ENCODE measurements around the gene RGS16. TPM values are rescaled to one million over a fixed set of nuclear protein-coding genes. Genes with fewer than 3 reads are reported as not detected.
A peak's percentile ranks its signal among the peaks of the same experiment; 100 is the strongest.

The RGS16 gene
- total RNA-seq, 1 donor from 2014 or later: 22.4 TPM

GRCh38 chr1:182608845-182609610 lies 4.8 kb upstream of the RGS16 start:
- DNase-seq (ENCODE audit: low spot score): no peak

DNA sequence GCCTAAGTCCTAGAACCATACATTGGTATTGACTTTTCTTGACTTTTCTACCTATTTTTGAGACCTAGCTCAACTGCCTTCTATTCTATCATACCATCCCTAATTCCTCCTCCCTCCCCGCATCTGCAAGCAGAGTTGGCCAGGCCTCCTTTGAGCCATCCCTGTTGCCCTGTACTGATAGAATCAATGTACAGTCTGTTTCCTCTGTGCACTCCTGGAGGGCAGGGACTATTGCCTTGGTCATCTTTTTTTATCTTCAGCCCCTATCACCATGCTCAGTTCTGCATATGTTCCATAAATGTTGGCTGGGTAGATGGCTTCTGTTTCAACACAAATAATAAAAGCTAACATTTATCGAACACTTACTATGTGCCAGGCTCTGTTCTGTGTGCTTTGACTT lies 4.0 kb upstream of the RGS16 start:
- no peak for DNase-seq (ENCODE audit: low spot score)

DNA sequence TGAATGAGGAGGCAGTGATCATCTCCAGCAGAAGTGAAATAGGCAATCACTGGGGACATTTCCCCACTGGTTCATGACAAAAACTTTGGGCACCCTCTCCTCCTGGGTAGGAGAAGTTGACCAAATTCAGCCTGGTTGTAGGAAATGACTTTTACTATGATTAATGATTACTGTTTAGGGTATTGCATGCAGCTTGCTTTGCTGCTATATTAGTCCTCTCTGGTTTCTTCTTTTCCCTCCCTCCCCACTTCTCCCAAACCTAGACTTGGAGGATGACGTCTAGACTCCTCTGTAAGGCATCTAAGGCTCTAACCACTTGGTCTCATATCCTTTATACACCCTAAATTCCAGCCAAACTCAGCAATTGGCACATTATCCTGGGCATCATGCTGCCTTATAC lies 3.4 kb upstream of the RGS16 start:
- DNase-seq (ENCODE audit: low spot score): no peak

DNA sequence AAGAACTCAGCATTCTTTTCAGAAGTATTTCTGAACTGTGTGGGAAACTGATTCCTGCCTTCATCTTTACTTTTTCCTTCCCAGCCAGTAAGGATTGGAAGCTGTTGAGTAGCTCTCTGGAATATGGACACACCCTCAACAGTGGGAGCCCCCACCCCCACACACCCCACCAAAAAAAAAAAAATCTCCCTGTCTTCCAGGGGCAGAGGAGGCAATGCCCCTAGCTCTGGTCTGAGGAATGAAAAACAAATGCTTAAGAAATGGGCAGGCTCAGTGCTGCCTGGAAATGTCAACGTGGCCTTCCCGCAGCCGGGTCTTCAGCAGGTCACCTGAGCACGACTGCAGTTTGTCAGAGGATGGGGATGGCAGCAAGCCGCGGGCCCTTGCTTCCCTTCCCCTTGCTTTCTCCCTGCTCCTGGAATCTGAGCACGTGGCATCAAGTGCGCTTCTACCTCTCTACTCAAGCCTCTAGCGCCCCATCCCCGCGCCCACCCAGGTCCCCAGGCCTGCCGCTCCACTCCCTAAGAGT lies 479 bp downstream of the RGS16 start:
- DNase-seq (ENCODE audit: low spot score): no peak

DNA sequence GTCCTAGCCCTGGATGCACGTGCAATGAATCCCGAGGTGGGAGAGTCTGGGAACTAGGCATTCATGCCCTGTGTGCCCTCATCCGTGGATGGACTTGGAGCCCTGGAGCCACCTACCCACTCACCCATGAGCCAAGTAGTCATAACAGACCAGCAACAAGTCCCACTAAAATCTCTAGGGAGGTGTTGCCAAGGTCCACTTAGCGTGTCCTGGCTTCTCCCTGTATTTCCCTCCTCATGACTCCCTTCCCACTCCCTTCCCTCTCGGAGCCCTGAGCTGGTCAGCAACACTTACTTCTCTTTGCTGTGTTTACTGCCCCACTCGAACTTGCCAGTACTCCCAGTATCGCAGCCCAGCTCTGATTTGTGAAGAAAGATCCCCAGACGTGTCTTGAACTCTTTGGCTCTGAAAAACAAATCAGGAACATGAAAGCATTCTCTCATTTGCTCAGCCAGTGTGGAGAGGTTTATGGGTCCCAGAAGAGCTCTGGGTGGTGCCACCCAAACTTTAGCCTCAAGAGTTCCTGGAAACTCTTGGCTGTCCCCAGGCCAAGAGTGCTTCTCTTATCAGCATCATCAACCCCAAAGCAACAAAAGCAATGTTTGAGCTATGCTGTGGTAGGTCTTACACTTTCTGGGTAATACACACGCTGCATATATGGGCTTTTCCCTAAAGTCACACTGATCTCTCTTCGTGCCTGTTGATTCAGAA lies 1.1 kb downstream of the RGS16 start:
- no peak for DNase-seq (ENCODE audit: low spot score)

DNA sequence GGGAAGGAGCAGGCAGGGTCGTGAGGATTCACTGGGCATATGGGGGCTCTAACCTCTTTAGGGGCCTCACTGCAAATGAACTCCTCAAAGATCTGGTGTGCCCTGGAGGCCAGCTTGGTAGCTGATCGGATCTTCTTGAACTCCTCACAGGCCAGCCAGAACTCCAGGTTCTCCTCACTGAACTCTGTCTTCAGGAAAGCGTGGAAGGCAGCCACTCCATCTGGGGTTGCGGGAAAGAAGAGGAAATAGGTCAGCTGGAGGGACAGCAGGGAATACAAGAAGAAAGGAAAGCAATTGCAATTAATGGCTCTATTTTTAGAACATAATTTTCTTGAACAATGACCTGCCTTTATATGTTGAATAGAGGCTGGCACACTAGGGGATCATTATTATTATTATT lies 2.3 kb downstream of the RGS16 start:
- no peak for DNase-seq (ENCODE audit: low spot score)

DNA sequence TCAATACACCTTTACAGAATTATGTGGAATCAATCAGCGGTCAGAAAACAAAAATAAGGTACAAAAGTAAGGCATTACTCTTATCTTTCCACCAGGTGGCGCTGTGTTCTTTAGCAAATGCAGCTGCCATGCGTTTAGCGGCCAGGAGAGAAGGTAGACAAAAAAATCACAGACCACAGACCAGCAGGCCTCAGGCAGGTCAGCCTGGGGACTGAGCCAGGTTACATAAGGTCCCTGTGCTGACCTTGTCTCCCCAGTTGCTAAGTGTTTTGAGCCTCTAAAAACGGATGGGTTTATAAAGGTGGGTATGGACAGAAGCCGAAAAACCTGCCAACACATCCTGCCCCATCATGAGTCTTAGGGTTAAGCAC lies 2.8 kb downstream of the RGS16 start:
- peak; percentile 77 for DNase-seq (ENCODE audit: low spot score)

DNA sequence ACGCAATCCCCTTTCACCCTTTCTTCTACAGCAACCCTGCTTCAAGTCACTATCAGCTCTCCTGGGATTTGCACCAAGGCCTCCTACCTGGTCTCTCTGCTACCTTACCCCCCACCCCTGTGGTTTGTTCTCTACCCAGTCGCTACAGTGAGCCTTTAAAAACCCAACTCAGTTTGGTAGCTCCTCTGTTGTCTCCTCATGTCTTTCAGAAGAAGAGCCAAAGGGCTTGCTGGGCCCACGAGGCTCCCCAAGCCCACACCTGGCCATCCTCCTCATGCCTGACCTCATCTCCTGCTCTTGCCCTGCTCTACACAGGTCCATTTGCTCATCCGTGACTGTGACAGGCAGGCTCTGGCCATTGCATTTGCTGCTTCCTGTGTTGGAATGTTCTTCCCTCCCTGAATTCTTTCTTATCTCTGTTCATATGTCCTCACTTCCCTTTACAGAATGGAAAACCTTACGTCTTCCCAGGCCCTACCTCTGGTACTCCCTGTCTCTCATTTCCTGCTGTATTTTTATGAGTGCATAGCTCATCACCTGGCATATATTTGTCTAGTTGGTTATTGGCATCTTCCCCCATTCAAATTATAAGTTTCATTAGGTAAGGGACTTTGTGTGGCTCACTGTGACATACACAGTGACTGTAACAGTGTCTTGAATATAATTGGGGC lies 3.3 kb downstream of the RGS16 start:
- DNase-seq (ENCODE audit: low spot score): no peak

GRCh38 chr1:182600036-182600713 lies 4.0 kb downstream of the RGS16 start:
- no peak for DNase-seq (ENCODE audit: low spot score)

DNA sequence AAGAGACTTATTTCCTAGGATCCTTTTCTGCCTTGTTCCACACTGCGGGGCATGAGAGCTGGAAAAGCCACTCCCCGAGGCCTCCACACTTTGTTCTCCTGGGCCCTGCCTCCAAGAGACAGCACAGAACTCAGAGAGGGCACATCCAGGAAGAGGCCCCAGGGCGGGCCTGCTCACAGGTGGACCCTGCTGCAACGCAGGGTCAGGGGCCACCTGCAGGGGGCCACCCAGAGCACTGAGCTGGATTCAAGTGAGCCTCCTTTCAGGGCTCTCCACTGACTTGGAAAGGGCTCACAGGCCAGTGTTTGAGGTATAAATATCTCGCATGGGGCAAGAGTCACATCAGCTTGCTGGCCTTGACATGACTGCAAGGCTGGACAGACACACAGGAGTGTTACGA lies 4.8 kb downstream of the RGS16 start:
- no peak for DNase-seq (ENCODE audit: low spot score)

DNA sequence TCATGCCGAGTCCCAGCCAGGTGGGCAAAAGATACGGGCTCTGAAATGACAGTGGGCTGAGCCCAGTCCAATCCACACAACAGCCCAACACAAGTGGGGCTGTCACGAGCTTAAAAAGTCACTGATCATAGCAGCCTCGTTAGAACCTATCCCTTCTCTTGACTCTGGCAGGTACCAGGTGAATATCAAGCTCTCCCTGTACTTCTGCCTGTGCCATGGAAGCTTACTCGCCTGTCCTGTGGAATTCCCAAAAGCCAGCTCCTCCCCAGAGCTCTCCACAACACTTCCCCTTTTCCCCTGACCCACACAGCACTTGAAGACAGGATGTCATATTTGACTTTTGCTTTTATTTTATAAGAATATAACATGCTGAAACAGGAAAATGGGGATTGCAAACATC lies 5.9 kb downstream of the RGS16 start:
- no peak for DNase-seq (ENCODE audit: low spot score)

DNA sequence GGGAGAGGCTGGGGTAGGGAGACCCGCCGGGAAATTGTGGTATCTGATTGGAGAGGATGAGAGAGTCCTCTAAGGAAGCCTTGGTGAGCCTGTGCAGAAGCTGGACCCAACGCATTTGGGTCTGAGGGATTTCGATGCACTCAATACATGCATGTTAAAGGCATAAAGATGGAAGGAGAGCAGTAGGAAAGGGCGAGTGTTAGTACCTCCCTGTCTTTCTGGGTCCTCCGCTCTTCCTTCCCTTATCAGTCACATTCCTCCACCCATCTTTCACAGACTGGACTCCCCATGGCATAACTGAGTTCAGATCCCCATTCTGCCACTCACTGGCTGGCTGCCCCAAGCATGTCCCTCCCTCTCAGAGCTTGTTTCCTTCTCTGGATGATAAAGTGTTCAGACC lies 7.3 kb downstream of the RGS16 start:
- DNase-seq (ENCODE audit: low spot score): no peak

DNA sequence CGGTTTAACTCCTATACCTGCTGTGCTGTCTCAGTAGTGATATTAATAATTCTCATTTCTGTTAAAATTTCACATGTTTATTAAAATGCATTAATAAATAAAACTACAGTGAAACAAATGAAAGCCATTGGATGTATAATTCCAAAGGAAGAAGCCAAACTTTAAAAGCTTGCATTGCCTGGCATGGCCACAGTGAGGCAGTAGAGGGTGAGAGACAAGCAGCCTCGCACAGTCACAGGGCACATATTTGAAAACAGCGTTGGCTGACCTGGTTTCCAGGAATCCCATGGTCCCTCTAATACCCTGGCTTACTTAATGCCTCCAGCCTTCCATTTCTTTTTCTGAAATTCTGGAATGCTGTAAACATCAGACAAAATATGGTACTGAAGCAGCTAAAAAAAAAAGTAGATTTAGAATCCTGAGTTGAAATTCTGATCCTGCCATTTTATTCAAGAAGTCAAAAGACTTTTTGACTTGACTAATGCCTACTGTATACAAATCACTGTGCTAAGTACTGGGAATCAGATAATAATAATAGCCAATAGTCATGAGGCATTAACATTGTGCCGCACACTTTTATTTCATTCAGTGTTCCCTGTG lies 8.4 kb downstream of the RGS16 start:
- DNase-seq (ENCODE audit: low spot score): peak; percentile 80

DNA sequence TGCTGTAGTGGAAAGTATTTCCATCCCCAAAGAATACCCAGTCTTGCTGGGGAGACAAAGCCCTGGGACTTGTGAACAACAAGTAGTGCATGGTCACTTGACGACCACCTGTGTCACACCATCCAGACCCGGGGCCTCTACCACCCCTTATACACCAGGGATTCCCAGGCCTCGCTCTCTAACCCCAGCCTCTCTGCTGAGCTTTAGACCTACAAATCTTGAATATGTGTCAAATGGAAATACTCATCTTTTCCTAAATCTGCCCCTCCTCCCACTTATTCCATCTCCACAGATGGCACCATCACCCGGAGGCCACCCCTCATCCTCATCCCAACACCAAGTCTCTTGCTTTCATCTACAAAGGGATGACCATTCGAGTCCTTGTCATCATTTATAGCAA lies 14.3 kb downstream of the RGS16 start:
- DNase-seq (ENCODE audit: low spot score): no peak

- no peak for DNase-seq (ENCODE audit: low spot score)
These were observed 14.7 kb downstream of the RGS16 start for GRCh38 chr1:182589520-182589919.

DNA sequence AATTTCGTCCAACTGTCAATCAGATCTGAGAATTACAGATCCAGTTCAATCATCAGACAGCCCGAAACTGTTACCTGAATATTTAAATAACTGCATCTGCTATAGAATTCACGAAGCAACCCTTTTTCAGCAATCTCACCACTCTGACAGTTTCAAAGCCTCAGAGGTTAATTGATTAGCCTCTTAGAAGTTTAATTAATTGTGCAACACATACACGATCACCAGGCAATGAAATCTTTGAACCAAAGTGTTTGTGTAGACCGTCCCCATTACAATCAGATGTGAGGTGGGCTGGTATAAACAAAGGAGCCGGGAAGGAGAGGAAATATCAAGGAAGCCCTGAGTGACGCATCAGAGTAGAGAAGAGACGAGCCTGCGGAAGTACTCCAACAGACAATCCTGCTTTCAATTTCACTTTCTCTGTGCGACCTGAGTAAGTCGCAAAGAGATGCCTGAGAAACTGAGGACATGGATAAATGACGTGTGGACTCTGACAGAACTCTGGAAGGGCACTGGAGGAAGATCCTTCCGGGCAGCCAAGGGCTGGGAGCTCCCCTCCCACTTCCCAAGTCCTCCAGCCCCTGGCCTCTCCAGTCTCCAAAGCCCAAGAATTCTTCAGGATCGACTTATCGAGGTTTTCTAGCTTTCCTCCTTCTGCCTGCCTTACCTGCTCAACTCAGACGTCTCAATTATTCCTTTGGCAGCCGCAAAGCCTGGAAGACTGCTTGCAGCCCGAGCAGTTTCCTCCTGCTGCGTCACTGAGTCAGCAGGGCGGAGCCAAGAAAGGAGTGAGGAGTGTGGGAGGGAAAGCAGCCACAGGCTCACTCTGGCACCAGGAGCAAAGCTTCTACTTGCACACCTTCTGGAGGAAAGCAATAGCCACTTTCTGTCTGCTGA lies 15.4 kb downstream of the RGS16 start, which contains the start of gene RNASEL:
Gene RNASEL (minus strand): TSS at position 757 of the 897 bp plus-strand sequence. CDS start 2,450 bp downstream, outside the sequence.
- DNase-seq (ENCODE audit: low spot score): peak; percentile 86

- DNase-seq (ENCODE audit: low spot score): no peak
These were observed 16.3 kb downstream of the RGS16 start for GRCh38 chr1:182587666-182588499.

- no peak for DNase-seq (ENCODE audit: low spot score)
These were observed 17.1 kb downstream of the RGS16 start for GRCh38 chr1:182587093-182587492.

DNA sequence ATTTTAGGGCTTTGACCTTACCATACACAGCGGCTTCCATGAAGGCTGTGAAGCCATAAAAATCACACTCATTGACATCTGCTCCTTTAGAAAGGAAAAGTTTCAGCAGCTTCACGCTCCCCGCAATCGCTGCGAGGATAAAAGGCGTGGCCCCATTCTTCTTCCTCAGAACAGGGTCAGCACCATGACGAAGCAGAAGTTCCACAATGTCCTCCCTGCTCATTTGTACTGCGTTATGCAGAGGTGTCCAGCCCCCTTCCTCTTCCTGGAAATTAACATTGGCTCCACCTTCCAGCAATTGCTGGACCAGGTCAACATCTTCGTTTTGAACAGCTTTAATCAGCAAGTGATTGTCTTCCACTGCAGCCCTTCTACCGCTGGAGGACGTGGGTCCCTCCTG lies 17.8 kb downstream of the RGS16 start:
- DNase-seq (ENCODE audit: low spot score): no peak

DNA sequence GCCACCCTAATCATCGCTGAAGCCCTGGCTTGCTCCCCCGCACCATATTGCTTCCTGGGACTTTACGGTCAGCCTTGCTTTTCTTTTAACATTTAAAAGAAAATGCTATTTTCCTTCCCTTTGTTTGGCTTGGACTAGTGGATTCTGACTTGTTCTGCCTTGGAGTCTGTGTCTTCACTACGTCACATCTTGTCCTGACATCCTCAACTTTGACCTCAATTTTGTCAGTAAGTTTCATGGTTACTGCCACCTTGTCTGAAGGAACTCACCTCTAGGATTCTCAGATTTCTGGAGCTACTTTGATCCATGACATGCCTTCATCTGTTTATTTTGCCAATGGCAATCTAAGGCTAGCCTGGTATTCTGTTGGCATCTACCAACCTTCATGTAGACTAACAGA lies 19.4 kb downstream of the RGS16 start:
- DNase-seq (ENCODE audit: low spot score): no peak

Measured in ureter (tissue), 1 donor.